Mononuclear cell (primary cell): ENCODE results near the gene MED23. TPM values are rescaled to one million over a fixed set of nuclear protein-coding genes. Genes with fewer than 3 reads are reported as not detected.

Source experiments
- H3K27me3 ChIP-seq: 2 replicates; pipeline ENCODE4 v1.6.0; 2011; ENCODE audit warnings: low read length, control low read depth; ENCODE audit not compliant: insufficient read depth
- H3K4me1 ChIP-seq: 2 replicates; pipeline ENCODE4 v1.5.1; 2011; ENCODE audit warnings: mild to moderate bottlenecking, low read length, control low read depth; ENCODE audit not compliant: insufficient read depth
- H3K4me3 ChIP-seq: 2 replicates; pipeline ENCODE4 v1.5.1; 2011; ENCODE audit warnings: mild to moderate bottlenecking, low read length, moderate library complexity
- H3K9me3 ChIP-seq: 2 replicates; pipeline ENCODE4 v1.5.1; 2011; ENCODE audit warnings: low read depth, mild to moderate bottlenecking, control low read depth, low read length
- total RNA-seq: library from RNA; depleted of rRNA; stranded (reverse); fragments of >200 nt; gene quantifications from one replicate; pipeline ENCODE4 v1.2.3, GENCODE V29; 2012

The MED23 gene
- total RNA-seq, 1 donor, result 106 TPM

DNA sequence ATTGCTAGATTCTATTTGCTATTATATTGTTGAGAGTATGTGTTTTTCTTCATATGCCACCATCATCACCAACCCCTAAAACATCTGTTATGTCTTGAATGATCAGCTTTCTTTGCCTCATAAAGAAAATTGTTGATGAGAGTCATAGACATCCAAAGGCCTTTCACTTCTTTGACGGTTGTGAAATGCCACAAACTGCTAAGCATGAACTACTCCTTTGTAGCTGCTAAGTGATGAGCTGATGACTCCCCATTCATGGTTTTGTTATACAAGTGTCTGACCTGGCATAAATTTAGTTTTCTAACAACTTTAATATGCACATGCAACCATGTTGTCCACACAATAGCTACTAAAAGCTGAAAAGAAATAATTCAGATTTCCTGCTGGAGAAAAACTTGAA is 684 bp upstream of the MED23 start:
- no peaks in the 10 kb centered on the region for H3K9me3 ChIP-seq
- H3K27me3 ChIP-seq, result no peaks in the 10 kb centered on the region
- peaks cover 10% of the 10 kb centered on the region for H3K4me1 ChIP-seq
- peak overlapping the region; percentile 91 for H3K4me3 ChIP-seq

DNA sequence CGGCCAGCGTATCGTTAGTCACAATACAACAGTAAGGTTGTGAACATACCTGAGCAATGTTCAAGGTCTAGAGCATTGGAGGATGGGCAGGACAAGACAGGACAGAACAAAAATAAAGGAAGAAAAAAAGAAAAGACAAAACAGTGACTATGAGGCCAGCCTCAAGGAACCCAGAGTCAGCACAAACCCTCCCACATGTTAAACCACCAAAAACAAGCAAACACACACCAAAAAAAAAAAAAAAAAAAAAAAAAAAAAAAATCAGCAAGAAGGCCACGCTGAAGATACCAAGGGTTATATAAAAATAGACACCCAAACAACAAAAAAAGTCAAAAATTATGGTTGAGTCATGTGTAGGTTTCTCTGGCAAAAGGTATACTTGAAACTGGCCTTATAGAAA is 12.8 kb downstream of the MED23 start:
- Histone ChIP-seq H3K9me3 (no peaks in the 10 kb centered on the region), H3K4me3 (no peak overlapping the region), H3K27me3 (no peaks in the 10 kb centered on the region)

DNA sequence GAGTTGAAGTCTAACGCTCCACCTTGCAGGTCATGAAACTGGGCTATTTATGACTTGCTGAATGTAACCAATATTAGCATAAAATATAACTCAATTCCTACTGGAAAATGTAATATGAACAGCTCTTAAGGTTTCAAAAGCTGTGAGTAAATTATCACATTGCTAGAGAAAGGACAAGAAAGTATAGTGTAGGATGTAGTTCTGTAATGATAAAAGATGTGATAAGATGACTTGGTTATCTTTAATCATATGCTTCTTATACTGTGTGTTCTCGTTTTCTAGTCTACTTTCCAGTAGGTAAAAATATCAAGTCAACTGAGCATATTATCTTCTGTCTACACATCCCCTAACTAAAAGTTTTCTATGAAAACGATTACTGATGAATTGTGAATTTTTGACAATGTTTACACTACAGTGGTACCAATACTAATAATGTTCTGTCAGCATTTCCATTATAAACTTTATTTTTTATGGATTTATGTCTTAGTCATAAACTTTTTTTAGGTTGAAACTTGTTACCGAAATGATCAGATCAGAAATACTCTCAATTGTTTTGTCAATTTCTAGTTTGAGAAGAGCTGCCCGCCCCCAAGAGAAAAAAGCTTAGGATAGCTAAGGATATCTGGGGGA is 14.6 kb downstream of the MED23 start:
- no peaks in the 10 kb centered on the region for H3K27me3 ChIP-seq
- no peak overlapping the region for H3K4me3 ChIP-seq
- H3K9me3 ChIP-seq, result no peaks in the 10 kb centered on the region

More for the DNA sequence above, 12.8 kb downstream of the MED23 start:
- no peaks in the 10 kb centered on the region for H3K4me1 ChIP-seq

DNA sequence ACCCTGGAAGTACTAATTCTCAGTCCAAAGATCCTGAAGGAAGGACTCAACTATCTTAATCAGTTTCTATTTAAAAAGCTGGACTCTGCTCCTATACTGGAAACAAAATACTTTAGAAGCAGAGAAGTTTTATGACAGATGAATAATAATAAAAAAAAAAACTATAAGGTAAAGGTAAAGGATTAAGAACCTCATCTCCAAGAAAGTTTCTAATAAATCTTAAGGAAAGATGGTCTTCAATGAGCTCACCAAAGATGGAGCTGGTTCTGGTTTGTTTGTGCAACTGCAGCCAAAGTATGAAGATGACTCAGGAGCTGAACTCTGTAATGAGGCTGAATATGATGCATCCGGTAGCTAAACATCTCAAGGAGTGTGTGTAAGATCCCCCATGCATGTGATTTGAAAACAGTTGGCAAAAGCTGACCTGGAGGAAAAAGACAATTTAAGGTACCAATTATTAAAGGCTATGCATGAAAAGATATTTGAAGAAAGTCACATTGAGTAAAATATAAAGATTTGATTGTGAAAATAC is 25.2 kb downstream of the MED23 start:
- Histone ChIP-seq H3K4me3 (no peak overlapping the region), H3K4me1 (no peaks in the 10 kb centered on the region), H3K9me3 (no peaks in the 10 kb centered on the region), H3K27me3 (no peaks in the 10 kb centered on the region)

More for the DNA sequence above, 14.6 kb downstream of the MED23 start:
- H3K4me1 ChIP-seq, result no peaks in the 10 kb centered on the region

DNA sequence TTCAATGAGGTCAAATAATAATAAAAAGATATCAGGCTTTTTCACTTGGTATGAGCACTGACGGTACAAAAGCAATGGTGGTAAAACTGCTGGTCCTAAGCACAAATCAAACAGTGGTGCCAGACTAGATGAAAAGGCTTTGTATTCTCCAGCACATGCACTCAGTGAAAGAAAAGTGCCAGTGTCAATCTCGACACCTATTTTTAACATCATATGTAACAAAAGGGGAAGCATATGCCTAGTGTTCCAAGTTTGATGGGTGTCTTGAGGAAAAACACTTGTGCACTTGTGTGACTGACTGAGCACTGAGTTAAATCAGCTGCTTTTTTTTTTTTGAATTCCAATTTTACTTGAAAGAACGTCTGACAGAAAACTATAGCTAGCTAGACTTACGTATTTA is 27.3 kb downstream of the MED23 start:
- no peak overlapping the region for H3K4me3 ChIP-seq
- H3K27me3 ChIP-seq, result no peaks in the 10 kb centered on the region
- no peaks in the 10 kb centered on the region for H3K9me3 ChIP-seq
- H3K4me1 ChIP-seq, result no peaks in the 10 kb centered on the region

DNA sequence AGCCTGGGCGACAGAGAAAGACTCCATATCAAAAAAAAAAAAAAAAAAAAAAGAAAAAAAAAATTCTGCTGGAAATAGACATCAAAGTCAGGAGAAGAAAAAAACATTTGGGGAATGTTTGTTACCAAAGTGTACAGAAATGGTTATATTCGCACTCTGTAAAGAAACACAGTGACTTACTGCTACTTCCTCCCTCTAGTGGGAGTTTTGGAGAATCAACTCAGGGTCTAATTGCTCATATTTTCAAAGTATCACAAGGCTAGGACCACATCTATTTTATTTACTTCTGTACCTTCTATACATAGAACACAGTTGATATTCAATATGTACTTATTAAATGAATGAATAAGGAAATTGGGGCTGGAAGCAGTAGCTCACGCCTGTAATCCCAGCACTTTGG is 30.6 kb downstream of the MED23 start:
- Histone ChIP-seq H3K4me1 (no peaks in the 10 kb centered on the region), H3K4me3 (no peak overlapping the region), H3K27me3 (no peaks in the 10 kb centered on the region), H3K9me3 (no peaks in the 10 kb centered on the region)

DNA sequence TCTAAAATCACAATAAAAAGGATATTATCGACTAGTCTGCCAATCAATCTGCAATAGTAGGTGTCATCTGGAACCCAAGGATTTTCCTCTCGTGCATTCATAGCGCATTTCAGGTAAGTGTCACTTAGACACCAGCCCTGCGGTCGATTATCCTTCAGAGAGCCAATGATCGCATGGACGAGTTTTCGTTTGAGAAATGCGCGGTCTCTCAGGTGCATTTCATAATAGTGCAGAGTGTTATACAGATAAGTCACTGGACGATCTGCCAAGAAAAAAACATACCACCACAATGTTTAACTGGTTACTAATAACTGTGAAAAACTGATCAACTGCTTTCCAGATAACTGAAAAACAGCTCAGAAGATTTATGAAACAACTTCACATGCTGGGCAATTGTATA is 34.0 kb downstream of the MED23 start:
- H3K4me1 ChIP-seq, result no peaks in the 10 kb centered on the region
- H3K9me3 ChIP-seq, result no peaks in the 10 kb centered on the region
- H3K4me3 ChIP-seq, result no peak overlapping the region
- H3K27me3 ChIP-seq, result no peaks in the 10 kb centered on the region

DNA sequence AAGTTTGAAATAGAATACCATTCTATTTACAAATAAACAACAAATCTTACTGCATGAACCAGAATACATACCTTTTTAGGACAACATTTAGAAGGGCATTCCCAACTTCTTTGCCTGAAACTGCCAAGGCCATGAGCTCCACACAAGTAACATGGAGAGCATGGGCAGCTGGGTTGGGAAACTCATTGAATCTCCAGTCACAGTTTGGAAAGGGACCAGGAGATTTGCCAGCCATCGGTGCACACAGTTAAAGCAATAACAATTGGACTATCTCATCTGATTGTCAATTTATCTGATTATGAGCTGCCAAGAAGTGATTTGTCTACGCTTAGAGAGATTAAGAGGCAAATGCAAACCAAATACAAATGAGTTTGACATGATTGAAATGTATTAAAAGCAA is 35.1 kb downstream of the MED23 start:
- H3K9me3 ChIP-seq, result no peaks in the 10 kb centered on the region
- no peak overlapping the region for H3K4me3 ChIP-seq
- no peaks in the 10 kb centered on the region for H3K4me1 ChIP-seq
- H3K27me3 ChIP-seq, result no peaks in the 10 kb centered on the region

DNA sequence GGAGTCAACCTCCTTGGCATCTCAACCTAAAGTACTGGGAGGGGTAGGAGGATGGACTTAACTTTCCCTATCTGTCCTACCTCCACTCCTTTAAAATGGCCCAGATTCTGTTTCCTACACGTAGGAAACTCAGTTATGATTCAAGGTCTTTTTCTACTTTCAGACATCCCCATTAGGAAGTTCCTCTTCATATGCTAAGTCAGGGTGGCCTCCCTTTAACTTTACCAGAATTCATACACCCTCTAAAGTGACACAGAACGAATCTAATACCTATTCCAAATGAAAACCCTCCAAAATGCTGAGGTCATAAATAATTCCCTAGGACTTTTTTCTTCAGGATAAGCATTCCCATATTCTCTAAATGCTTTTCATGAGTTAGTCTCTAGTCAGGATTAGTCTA is 39.4 kb downstream of the MED23 start:
- no peak overlapping the region for H3K4me3 ChIP-seq
- H3K27me3 ChIP-seq, result no peaks in the 10 kb centered on the region
- H3K9me3 ChIP-seq, result no peaks in the 10 kb centered on the region
- no peaks in the 10 kb centered on the region for H3K4me1 ChIP-seq

DNA sequence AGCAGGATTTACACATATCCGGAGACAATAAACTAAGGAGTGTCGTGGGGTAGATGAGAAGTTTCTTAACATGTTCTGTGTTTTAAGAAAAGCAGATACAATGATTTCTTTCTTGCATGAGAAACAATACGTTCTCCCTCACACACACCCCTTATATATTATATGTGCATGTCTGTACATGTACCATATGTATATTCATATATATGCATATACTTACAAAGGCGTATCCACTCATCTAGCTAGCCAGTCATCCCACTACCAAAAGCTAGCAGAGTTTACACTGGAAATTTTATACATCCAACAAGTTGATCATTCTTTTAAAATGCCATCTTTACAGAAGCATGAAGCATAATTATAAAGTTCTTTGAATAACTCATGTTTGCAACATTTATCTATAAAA is 40.1 kb downstream of the MED23 start:
- Histone ChIP-seq H3K27me3 (no peaks in the 10 kb centered on the region), H3K4me3 (no peak overlapping the region), H3K9me3 (no peaks in the 10 kb centered on the region), H3K4me1 (no peaks in the 10 kb centered on the region)

DNA sequence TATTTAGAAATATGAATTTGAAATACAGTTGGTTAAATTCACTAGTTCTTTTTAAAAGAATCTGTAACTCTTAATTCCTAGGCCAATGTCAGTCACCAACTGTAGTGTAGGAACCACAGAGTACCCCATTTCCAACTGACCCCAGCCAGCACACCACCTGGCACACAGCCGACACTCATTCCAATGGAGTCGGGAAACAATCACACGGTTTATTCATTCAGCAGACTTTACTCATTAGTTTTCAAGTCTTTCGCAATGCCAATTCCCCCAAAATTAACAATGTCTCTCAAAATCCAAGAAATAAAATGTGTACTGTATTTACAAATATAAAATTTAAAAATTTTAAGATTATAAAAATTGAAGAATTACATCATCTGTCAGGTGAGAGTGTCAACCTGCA is 41.5 kb downstream of the MED23 start:
- no peaks in the 10 kb centered on the region for H3K9me3 ChIP-seq
- no peaks in the 10 kb centered on the region for H3K4me1 ChIP-seq

DNA sequence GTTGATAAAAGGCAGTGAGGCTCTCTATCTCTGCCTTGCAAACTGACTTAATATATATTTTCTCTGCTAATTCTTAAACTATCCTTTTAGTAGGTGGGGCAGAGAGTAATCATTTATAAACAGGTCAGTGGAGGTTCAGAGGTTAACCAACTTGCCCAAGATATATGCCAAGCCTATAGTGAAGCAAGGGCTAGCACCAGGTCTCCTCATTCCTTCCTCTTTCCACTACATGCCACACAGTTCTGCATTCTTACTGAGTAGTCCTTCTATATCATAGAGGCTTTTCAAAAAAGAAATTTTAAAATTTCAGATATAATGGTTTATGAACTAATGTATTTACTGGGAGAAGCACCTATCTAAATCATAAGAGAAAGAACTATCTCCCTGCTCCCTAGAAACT is 46.5 kb downstream of the MED23 start:
- Histone ChIP-seq H3K27me3 (no peaks in the 10 kb centered on the region), H3K9me3 (no peaks in the 10 kb centered on the region), H3K4me3 (no peak overlapping the region), H3K4me1 (no peaks in the 10 kb centered on the region)

More for the DNA sequence above, 41.5 kb downstream of the MED23 start:
- Histone ChIP-seq H3K4me3 (no peak overlapping the region), H3K27me3 (no peaks in the 10 kb centered on the region)

DNA sequence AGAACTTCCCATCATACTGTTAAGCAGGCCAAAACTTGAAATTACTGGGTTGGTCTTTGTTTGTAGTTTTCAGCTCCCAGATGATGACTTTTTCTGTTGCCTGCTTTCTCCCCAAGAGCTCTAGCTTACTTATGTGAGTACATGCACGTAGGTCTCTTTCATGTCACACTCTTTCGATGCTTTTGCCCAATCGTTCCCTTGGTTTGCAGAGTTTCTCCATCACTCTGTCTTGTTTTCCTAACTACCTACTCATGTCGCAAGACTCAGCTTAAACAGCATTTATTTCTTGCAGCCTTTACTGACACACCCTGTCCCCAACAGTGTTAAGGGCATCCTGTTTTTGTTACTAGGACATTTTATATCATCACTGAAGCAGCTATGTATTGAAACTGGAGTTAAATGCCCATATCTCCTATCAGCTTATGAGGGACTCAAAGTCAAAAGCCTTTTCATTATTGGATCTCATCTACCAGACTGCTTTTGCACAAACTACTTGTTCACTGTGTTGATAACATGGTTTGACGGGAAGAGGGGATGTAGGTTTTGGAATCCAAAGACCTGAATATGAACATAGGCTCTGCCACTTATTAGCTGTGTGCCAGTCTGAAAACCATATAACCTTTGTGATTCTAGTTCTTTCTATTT is 52.1 kb downstream of the MED23 start:
- no peaks in the 10 kb centered on the region for H3K9me3 ChIP-seq
- no peaks in the 10 kb centered on the region for H3K27me3 ChIP-seq
- no peak overlapping the region for H3K4me3 ChIP-seq
- H3K4me1 ChIP-seq, result no peaks in the 10 kb centered on the region

DNA sequence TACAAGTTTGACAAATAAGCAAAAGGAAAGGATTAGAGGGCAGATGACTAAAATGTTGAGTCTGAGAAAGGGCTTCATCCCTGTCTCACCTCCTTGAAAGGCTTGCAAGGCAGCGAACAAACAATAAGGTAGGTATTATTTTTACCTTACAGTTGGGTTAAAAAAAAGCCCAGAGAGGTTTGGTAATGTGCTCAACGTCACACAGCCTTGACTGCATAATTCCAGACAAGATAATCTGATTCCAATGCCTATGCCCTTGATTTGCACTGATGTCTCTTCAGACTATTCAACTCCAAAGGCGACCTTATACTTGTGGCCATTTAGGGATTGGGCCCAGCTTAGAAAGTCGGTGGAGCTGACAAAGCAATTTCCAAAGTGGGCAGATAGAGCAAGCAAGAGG is 53.4 kb downstream of the MED23 start:
- H3K27me3 ChIP-seq, result no peaks in the 10 kb centered on the region
- H3K9me3 ChIP-seq, result no peaks in the 10 kb centered on the region
- H3K4me3 ChIP-seq, result no peak overlapping the region
- H3K4me1 ChIP-seq, result no peaks in the 10 kb centered on the region

DNA sequence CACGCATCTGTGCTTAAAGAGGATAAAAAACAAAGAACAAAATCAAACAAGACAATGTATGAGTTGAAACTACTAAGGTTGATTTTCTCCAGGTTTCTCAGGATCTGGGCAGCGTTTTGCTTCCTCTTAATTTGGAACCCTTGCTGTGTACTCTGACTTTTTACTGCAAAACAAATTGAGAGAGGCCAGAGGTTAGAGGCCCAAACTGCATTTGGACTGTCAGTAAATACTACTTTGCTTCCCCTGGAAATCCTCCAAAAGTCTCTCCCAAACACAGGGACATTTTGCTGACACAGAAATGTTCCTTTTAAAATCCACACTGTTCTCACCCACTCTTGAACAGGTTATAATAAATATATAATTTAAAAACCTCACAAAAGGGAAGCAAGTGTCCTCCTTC is 53.9 kb downstream of the MED23 start:
- H3K27me3 ChIP-seq, result no peaks in the 10 kb centered on the region
- no peak overlapping the region for H3K4me3 ChIP-seq
- no peaks in the 10 kb centered on the region for H3K9me3 ChIP-seq
- H3K4me1 ChIP-seq, result no peaks in the 10 kb centered on the region
